Gastrocnemius medialis (tissue), 4 donors: Measurements from ENCODE around the gene CDH4. TPM values are rescaled to one million over a fixed set of nuclear protein-coding genes. Genes with fewer than 3 reads are reported as not detected.

ENCODE experiments used
- ATAC-seq, 2 donors: fragments of 150-250 bp; one replicate each; pipeline ENCODE4 v1.9.1; 2016
- DNase-seq, 2 donors: peaks; one replicate each; pipeline ENCODE4 v3.0.0-alpha.2; 2019
- H3K27ac ChIP-seq, 4 donors: fragments of 200-600 bp; sonication (generic); 1 replicate in 1 of 4; 2 replicates in 3 of 4; pipeline ENCODE4 v1.5.1; 2016 to 2018; ENCODE audit warnings: mild to moderate bottlenecking in 2 of 4, moderate library complexity in 1 of 4
- H3K27me3 ChIP-seq, 3 donors: fragments of 200-600 bp; sonication (generic) in 2 of 3; 1 replicate in 1 of 3; 2 replicates in 2 of 3; pipeline versions ENCODE4 v1.5.1 to v1.6.0; 2016 to 2019; ENCODE audit warnings: mild to moderate bottlenecking in 1 of 3, moderate library complexity in 1 of 3
- H3K36me3 ChIP-seq, 2 donors: fragments of 200-600 bp; sonication (generic) in 1 of 2; one replicate each; pipeline ENCODE4 v1.5.1; 2017 to 2018
- H3K4me1 ChIP-seq, 2 donors: fragments of 200-600 bp; sonication (generic) in 1 of 2; one replicate each; pipeline ENCODE4 v1.5.1; 2016 to 2017; ENCODE audit warnings: mild to moderate bottlenecking in 2 of 2
- H3K4me3 ChIP-seq, 4 donors: fragments of 200-600 bp; sonication (generic) in 3 of 4; 1 replicate in 1 of 4; 2 replicates in 3 of 4; pipeline ENCODE4 v1.5.1; 2016 to 2019; ENCODE audit warnings: mild to moderate bottlenecking in 2 of 4
- H3K9me3 ChIP-seq, 3 donors: fragments of 200-600 bp; sonication (generic) in 2 of 3; 1 replicate in 1 of 3; 2 replicates in 2 of 3; pipeline ENCODE4 v1.5.1; 2016 to 2019
- CTCF ChIP-seq, 5 experiments: fragments of 450-650 bp in 3 of 5; fragments of 200-600 bp in 2 of 5; sonication (generic) in 2 of 5; IDR thresholded peaks in 4 of 5; conservative IDR thresholded peaks in 1 of 5; 1 replicate in 4 of 5; 2 replicates in 1 of 5; pipeline ENCODE4 v1.5.1; 2016 to 2019; ENCODE audit warnings: antibody characterized with exemption in 5 of 5, mild to moderate bottlenecking in 3 of 5, moderate library complexity in 3 of 5
- POLR2A ChIP-seq, 2 donors: fragments of 450-650 bp; IDR thresholded peaks; one replicate each; pipeline ENCODE4 v1.6.1; 2017; ENCODE audit warnings: antibody characterized with exemption in 2 of 2, mild to moderate bottlenecking in 2 of 2, moderate library complexity in 2 of 2
- in situ Hi-C, 4 donors: fragments of 200-750 bp; cut with MboI; loops; one replicate each; pipeline versions ENCODE4 v1.15.0 to v1.8.0; 2017; ENCODE audit warnings: low sequenced_read_pairs in 4 of 4
- intact Hi-C: fragments of 100-400 bp; cut with DNase I; formaldehyde crosslinking; loops from one replicate; pipeline ENCODE4 v1.15.1; 2023; ENCODE audit warnings: low total_unique reads
- total RNA-seq, 4 donors: library from RNA; depleted of rRNA; stranded (reverse); fragments of >200 nt; gene quantifications; one replicate each; pipeline versions ENCODE4 v1.1.0 to v1.2.3, GENCODE V29; 2016

CDH4 gene
- total RNA-seq, 4 donors from 2014 or later: 0.38 to 1.2 (median 0.86) TPM

DNA sequence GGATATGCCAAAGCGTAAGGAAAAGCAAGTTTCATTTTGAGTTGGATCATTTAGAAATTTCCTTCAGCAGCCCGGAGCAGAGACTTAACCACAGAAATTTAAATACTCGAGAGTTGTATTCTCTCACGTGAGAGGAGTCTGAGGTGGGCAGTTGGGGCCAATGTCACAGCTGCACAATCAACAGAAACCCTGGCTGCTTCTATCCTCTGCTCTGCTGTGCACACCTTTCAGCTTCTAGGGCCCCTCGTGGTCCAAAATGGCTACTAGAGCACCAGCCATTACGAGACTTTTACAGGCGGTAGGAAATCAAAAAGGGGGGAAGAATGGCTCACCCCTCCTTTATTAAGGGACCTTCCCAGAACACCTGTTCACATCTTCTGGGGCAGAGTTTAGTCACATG, 659.8 kb downstream of the CDH4 start:
- Histone ChIP-seq H3K4me1 (no peaks in the 10 kb centered on the region), H3K27ac (no peak overlapping the region), H3K9me3 (no peaks in the 10 kb centered on the region), H3K36me3 (no peaks in the 10 kb centered on the region), H3K4me3 (no peak overlapping the region), H3K27me3 (no peaks in the 10 kb centered on the region)
- intact Hi-C loops (no loop called here), in situ Hi-C loops (no loop called here)
- DNase-seq: no peak
- no peak for TF ChIP-seq CTCF (IDR thresholded peaks at IDR 0.05 in 4 of 5, conservative IDR thresholded peaks at IDR 0.05 in 1 of 5)
- TF ChIP-seq POLR2A (IDR thresholded peaks at IDR 0.05): no peak
- no peak for ATAC-seq

DNA sequence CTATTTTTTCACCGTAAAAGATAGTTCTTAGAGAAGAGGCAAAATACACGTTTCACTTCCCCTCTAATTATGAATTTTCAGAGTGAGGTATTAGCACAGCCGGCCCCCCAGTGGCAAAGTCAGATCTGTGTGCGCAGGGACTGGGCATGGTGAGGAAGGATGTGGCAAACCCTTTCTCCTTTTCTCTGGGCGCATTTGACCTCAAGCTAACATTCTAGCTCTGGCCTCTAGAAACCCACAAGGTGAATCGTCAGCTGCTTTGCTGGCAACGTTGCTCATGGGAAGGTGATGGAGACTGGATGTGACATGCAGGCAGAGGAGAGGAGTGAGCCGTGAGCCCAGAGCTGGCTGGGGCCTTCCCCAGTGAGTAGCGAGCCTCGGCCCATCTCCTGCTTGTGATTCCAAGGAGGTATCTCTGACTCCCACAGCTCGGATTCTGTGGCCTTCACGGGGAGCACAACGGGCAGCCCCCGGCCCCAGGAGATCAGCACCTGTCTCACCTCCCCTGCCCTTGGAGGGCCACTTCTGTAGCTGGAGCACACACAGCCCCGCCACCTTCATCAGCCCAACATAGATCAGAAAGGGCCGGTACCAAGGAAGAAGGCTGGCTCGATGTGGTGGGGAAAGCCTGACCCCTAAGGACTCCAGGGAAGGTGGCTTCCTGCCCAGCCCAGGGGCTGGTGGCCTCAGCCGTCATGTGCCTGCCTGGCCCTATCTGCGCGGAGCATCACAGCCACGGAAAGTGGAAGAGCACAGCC, 660.8 kb downstream of the CDH4 start:
- H3K9me3 ChIP-seq: no peaks in the 10 kb centered on the region
- in situ Hi-C loops (no loop called here), intact Hi-C loops (no loop called here)
- no peaks in the 10 kb centered on the region for H3K27me3 ChIP-seq
- H3K4me1 ChIP-seq: no peaks in the 10 kb centered on the region
- no peaks in the 10 kb centered on the region for H3K36me3 ChIP-seq
- DNase-seq (no peak), ATAC-seq (no peak)
- H3K27ac ChIP-seq: no peak overlapping the region
- H3K4me3 ChIP-seq: no peak overlapping the region
- no peak for TF ChIP-seq CTCF (IDR thresholded peaks at IDR 0.05 in 4 of 5, conservative IDR thresholded peaks at IDR 0.05 in 1 of 5)
- TF ChIP-seq POLR2A (IDR thresholded peaks at IDR 0.05): no peak

GRCh38 chr20:61913423-61914225, 661.6 kb downstream of the CDH4 start:
- in situ Hi-C loops: no loop called here
- ATAC-seq (no peak), DNase-seq (no peak)

GRCh38 chr20:61915101-61915500, 663.0 kb downstream of the CDH4 start:
- no peaks in the 10 kb centered on the region for H3K9me3 ChIP-seq
- H3K27ac ChIP-seq: no peak overlapping the region
- TF ChIP-seq CTCF (IDR thresholded peaks at IDR 0.05 in 4 of 5, conservative IDR thresholded peaks at IDR 0.05 in 1 of 5): no peak
- no peak for TF ChIP-seq POLR2A (IDR thresholded peaks at IDR 0.05)
- ATAC-seq (no peak), DNase-seq (no peak)
- H3K4me1 ChIP-seq: no peaks in the 10 kb centered on the region
- intact Hi-C loops (no loop called here), in situ Hi-C loops (no loop called here)
- H3K27me3 ChIP-seq: no peaks in the 10 kb centered on the region
- no peak overlapping the region for H3K4me3 ChIP-seq
- H3K36me3 ChIP-seq: no peaks in the 10 kb centered on the region

More at GRCh38 chr20:61913423-61914225, 661.6 kb downstream of the CDH4 start:
- no peaks in the 10 kb centered on the region for H3K4me1 ChIP-seq
- H3K27me3 ChIP-seq: no peaks in the 10 kb centered on the region
- H3K27ac ChIP-seq: no peak overlapping the region
- intact Hi-C loops: no loop called here
- H3K9me3 ChIP-seq: no peaks in the 10 kb centered on the region
- TF ChIP-seq POLR2A (IDR thresholded peaks at IDR 0.05): no peak
- TF ChIP-seq CTCF (IDR thresholded peaks at IDR 0.05 in 4 of 5, conservative IDR thresholded peaks at IDR 0.05 in 1 of 5): no peak
- no peaks in the 10 kb centered on the region for H3K36me3 ChIP-seq
- no peak overlapping the region for H3K4me3 ChIP-seq
